ENCODE data around the gene RNF10. TPM values are rescaled to one million over a fixed set of nuclear protein-coding genes. Genes with fewer than 3 reads are reported as not detected.

Gene RNF10
- total RNA-seq, 1 donor from 2014 or later, result 274 TPM

DNA sequence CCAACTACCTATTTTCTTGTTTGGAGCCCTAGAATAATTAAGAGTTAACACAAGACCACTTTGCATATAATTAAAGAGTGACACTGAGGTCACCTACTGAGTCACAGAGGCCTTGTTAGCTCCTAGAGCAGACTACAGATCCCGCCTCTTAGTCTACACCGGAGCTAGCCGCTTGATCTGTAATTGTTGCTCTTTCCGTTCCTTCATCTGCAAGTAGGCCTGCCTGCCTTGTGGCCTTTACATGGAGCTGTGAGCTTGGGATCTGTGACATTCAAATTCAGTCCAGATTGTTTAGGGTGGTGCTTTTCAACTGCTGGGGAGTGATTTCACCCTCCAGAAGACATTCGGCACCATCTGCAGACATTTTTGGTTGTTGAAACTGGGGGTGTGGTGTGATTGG lies 43.8 kb upstream of the RNF10 start:
- DNase-seq, result no peak
- TF ChIP-seq, protein P1, sequence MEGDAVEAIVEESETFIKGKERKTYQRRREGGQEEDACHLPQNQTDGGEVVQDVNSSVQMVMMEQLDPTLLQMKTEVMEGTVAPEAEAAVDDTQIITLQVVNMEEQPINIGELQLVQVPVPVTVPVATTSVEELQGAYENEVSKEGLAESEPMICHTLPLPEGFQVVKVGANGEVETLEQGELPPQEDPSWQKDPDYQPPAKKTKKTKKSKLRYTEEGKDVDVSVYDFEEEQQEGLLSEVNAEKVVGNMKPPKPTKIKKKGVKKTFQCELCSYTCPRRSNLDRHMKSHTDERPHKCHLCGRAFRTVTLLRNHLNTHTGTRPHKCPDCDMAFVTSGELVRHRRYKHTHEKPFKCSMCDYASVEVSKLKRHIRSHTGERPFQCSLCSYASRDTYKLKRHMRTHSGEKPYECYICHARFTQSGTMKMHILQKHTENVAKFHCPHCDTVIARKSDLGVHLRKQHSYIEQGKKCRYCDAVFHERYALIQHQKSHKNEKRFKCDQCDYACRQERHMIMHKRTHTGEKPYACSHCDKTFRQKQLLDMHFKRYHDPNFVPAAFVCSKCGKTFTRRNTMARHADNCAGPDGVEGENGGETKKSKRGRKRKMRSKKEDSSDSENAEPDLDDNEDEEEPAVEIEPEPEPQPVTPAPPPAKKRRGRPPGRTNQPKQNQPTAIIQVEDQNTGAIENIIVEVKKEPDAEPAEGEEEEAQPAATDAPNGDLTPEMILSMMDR (IDR thresholded peaks at IDR 0.05; ENCODE audit: borderline replicate concordance), result no peak
- Histone ChIP-seq H3K4me1 (peaks cover 10% of the 10 kb centered on the region), H3K9me3 (replicated peaks) (no peaks in the 10 kb centered on the region), H3K36me3 (no peaks in the 10 kb centered on the region), H3K27me3 (ENCODE audit: low read depth) (no peaks in the 10 kb centered on the region), H3K27ac (replicated peaks) (no peak overlapping the region), H3K4me3 (no peak overlapping the region)
- intact Hi-C loops (cut with micrococcal nuclease), result no loop called here

DNA sequence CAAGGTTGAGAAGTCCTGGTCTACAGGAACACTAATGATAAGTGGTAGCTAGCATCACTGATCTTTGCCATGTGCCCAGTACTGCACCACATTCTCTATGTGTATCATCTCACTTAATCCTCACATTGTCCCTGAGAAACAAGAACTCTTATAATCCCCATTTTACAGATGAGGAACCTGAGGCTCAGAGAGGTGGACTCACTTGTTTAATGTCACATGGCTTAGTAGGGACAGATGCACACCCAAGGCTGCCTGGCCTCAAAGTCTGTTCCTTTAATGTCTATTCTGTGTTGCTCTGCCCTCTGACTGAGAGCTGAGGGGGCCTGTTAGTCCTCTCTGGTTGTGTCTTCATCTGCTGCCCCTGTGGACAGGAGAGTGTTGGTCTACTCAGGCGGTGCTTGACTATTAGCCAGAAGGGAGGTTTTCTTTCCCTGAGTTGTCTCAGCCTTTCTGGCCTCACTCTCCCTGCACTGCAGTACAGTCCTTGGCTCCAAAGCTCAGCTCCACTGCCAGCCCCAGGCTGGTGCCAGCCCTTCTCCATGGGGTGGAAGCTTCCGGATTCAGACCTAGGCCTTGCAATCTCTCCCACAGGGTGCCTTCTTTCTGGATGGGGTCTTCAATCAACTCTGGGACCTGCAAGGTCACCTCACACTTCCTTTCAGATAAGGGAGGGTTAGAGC lies 43.2 kb upstream of the RNF10 start:
- H3K27me3 ChIP-seq (ENCODE audit: low read depth), result no peaks in the 10 kb centered on the region
- intact Hi-C loops (cut with micrococcal nuclease), result no loop called here
- no peak for DNase-seq
- no peaks in the 10 kb centered on the region for H3K36me3 ChIP-seq
- H3K9me3 ChIP-seq (replicated peaks), result no peaks in the 10 kb centered on the region
- H3K4me1 ChIP-seq, result peaks cover 14% of the 10 kb centered on the region
- TF ChIP-seq, protein P1 (IDR thresholded peaks at IDR 0.05; ENCODE audit: borderline replicate concordance), result no peak
- no peak overlapping the region for H3K4me3 ChIP-seq
- peak overlapping the region; percentile 49 for H3K27ac ChIP-seq (replicated peaks)

DNA sequence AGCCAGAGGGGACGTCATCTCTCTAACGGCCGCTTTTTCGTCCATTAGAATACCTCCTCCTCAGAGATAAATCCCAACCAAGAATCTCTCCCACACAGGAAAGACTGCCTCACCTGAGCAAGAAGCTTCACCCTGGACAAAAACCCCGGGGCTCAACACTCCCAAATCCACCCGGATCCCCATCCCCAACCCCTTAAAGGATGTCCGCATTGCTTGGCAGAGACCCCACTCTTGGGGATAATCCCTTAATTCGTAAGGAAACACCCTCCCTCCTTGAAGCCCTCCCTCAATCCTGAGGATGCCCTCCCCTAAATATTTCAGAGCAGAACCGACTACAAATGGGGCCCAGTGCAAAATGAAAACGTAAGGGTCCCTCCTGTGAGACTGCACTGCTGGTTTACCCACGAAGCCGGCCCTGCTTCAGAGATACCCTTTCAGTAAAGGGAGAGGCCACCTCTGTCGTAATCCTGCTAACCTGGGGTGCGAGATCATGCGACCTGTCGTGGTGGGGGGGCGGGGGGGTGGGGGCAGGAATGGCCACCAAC lies 38.9 kb upstream of the RNF10 start:
- intact Hi-C loops (cut with micrococcal nuclease), result no loop called here
- Histone ChIP-seq H3K4me3 (peak overlapping the region; percentile 99), H3K27me3 (ENCODE audit: low read depth) (no peaks in the 10 kb centered on the region), H3K9me3 (replicated peaks) (no peaks in the 10 kb centered on the region), H3K4me1 (peaks cover 44% of the 10 kb centered on the region), H3K27ac (replicated peaks) (peak overlapping the region; percentile 92), H3K36me3 (peaks cover 19% of the 10 kb centered on the region)
- TF ChIP-seq, protein P1 (IDR thresholded peaks at IDR 0.05; ENCODE audit: borderline replicate concordance), result no peak
- DNase-seq, result no peak

DNA sequence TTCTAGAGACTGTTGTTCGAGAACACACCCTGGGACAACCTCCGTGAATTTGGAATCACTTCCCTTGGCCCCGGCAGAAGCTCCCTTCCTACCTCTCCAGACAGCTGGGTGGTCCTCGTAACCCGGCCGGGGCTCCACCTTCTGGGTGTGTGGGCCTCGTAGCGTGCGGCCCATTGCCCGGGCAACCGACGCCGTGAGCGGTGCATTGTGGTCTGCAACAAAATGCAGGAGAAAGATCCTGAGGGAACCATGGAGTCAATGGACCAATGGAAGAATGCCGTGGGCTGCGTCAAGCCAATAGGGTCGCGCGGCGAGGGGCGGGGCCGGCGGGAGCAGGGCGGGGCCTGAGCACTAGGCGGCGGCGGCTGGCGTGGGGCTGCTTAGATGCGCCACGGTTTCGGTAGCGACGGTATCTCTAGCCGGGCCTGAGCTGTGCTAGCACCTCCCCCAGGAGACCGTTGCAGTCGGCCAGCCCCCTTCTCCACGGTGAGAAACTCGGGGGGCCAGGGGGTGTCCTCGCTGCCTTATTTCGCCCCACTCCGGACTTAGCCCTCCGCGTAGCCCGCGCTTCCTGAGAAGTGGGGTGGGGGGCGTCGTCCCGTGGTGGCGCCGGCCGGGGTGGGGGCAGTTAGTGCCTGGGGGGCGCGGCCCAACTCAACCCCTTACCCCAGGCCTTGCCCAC lies 38.3 kb upstream of the RNF10 start, which contains the start of gene DYNLL1:
Gene DYNLL1 (plus strand): TSS at position 383 of the 682 bp plus-strand sequence. CDS start 309 bp downstream, outside the sequence.
- Histone ChIP-seq H3K27ac (replicated peaks) (peak within 1 kb of the TSS; percentile 92), H3K4me3 (peak within 1 kb of the TSS; percentile 99), H3K4me1 (peaks cover 44% of the 10 kb centered on the region), H3K9me3 (replicated peaks) (no peaks in the 10 kb centered on the region), H3K36me3 (peaks cover 23% of the 10 kb centered on the region), H3K27me3 (ENCODE audit: low read depth) (no peaks in the 10 kb centered on the region)
- intact Hi-C loops (cut with micrococcal nuclease), result no loop called here
- peak; percentile 97 for DNase-seq
- TF ChIP-seq, protein P1 (IDR thresholded peaks at IDR 0.05; ENCODE audit: borderline replicate concordance), result peak; percentile 15

DNA sequence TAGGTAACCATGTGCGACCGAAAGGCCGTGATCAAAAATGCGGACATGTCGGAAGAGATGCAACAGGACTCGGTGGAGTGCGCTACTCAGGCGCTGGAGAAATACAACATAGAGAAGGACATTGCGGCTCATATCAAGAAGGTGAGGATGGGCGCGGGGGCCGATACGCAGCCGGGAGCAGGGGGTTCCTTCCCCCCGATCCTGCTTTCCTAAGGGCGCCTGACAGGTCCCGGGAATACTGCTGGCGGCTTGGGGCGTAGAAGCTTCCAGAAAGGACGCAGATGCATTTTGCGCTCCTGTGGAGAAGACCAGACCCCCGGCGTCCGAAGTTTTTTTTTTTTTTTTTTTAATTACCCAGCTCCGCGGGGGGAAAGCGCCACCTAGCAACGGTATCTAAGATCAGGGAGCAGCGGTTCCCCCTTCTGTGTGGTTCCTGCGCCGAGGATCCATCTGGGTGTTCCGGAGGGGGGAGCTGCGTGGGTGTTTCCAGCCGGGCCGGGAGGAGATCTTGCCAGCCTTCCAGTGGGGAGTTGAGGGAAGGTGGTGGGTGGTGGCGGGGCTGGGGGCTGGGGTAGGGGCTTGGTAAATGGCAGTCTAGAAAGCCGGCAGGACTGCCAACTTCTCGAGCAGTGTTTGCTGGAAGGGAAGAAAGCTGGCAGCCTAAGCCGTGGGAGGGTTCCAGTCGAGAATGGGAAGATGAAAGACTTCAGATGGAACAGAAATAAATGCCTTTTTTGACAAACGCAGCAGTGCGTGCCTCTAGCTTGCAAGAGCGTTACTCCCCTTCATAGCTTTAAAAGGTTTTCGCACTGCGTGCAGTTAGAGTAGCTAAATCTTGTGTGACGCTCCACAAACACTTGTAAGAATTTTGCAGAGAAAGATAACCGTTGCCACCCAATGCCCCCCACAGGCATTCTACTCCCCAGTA lies 37.5 kb upstream of the RNF10 start:
- no peaks in the 10 kb centered on the region for H3K27me3 ChIP-seq (ENCODE audit: low read depth)
- DNase-seq, result peak; percentile 70
- peak overlapping the region; percentile 99 for H3K4me3 ChIP-seq
- peaks cover 39% of the 10 kb centered on the region for H3K4me1 ChIP-seq
- H3K36me3 ChIP-seq, result peaks cover 30% of the 10 kb centered on the region
- peak overlapping the region; percentile 92 for H3K27ac ChIP-seq (replicated peaks)
- intact Hi-C loops (cut with micrococcal nuclease), result no loop called here
- H3K9me3 ChIP-seq (replicated peaks), result no peaks in the 10 kb centered on the region
- TF ChIP-seq, protein P1 (IDR thresholded peaks at IDR 0.05; ENCODE audit: borderline replicate concordance), result no peak
